HEK293 (cell line): ENCODE measurements around the gene KLK11.

Experiments
- EGR2 ChIP-seq: fragments of 450-650 bp; formaldehyde crosslinking; IDR thresholded peaks from 2 replicates; pipeline ENCODE4 v1.5.1; 2016; ENCODE audit warnings: low read depth, missing biosample characterization, missing genetic modification characterization
- REPIN1 ChIP-seq: fragments of 450-650 bp; formaldehyde crosslinking; IDR thresholded peaks from 2 replicates; pipeline ENCODE4 v1.5.1; 2017; ENCODE audit warnings: missing biosample characterization, missing genetic modification characterization, low read depth
- TCF7L2 ChIP-seq: IDR thresholded peaks from 2 replicates; pipeline ENCODE4 v1.6.1; 2011; ENCODE audit warnings: low read depth, mild to moderate bottlenecking, inconsistent platforms, low read length, moderate library complexity, borderline replicate concordance
- ZFP3 ChIP-seq: fragments of 450-650 bp; formaldehyde crosslinking; IDR thresholded peaks from 2 replicates; pipeline ENCODE4 v1.5.1; 2016; ENCODE audit warnings: low read depth, missing biosample characterization, missing genetic modification characterization
- ZNF121 ChIP-seq: fragments of 450-650 bp; formaldehyde crosslinking; IDR thresholded peaks from 2 replicates; pipeline ENCODE4 v1.5.1; 2016; ENCODE audit warnings: missing biosample characterization, missing genetic modification characterization
- ZNF48 ChIP-seq: fragments of 450-650 bp; formaldehyde crosslinking; IDR thresholded peaks from 2 replicates; pipeline ENCODE4 v1.5.1; 2016; ENCODE audit warnings: missing biosample characterization, missing genetic modification characterization
- ZSCAN23 ChIP-seq: fragments of 450-650 bp; formaldehyde crosslinking; IDR thresholded peaks from 2 replicates; pipeline ENCODE4 v1.5.1; 2016; ENCODE audit warnings: missing biosample characterization, missing genetic modification characterization
- TF ChIP-seq, protein P1 (sequence below): fragments of 450-650 bp; formaldehyde crosslinking; IDR thresholded peaks from 2 replicates; pipeline ENCODE4 v1.5.1; 2016; ENCODE audit warnings: missing biosample characterization, missing genetic modification characterization

DNA sequence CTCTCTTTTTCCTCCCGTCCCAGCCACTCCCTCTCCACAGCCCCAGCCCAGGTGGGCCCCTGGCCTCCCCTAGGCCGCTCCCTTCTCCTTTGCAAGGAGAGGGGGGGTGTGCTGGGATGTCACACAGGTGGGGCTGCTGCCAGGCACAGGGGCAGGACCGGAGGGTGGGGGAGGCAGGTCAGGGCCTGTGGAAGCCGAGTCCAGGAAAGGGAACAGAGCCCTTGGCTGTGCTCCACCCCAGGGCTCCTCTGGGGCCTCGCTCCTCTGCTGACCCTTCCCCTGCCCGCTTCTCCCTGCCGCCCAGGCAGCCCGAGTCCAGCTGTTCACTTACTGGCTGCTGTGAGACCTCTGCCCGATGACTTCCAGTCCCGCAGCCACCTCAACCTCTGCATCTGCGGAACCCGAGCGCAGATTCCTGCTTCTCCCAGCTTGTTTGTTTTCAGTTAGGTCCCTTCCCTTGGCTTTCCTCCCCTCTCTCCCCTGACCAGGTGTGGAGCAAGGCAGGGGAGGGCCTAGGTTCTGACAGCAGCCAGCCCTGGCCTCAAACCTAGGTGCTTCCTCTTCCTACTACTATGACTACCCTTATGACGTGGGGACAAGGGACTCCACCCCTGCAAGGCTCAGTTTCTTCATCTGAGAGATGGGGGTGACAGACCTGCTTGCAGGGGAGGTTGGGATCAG, 850 bp upstream of the KLK11 start:
- TF ChIP-seq TCF7L2 (no peak), ZFP3 (tag by site-specific recombination) (no peak), EGR2 (tag by site-specific recombination) (no peak), ZNF121 (tag by site-specific recombination) (no peak), ZNF48 (tag by site-specific recombination) (no peak), REPIN1 (tag by site-specific recombination) (no peak), ZSCAN23 (tag by site-specific recombination) (no peak)
- TF ChIP-seq, protein P1, sequence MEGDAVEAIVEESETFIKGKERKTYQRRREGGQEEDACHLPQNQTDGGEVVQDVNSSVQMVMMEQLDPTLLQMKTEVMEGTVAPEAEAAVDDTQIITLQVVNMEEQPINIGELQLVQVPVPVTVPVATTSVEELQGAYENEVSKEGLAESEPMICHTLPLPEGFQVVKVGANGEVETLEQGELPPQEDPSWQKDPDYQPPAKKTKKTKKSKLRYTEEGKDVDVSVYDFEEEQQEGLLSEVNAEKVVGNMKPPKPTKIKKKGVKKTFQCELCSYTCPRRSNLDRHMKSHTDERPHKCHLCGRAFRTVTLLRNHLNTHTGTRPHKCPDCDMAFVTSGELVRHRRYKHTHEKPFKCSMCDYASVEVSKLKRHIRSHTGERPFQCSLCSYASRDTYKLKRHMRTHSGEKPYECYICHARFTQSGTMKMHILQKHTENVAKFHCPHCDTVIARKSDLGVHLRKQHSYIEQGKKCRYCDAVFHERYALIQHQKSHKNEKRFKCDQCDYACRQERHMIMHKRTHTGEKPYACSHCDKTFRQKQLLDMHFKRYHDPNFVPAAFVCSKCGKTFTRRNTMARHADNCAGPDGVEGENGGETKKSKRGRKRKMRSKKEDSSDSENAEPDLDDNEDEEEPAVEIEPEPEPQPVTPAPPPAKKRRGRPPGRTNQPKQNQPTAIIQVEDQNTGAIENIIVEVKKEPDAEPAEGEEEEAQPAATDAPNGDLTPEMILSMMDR (tag by site-specific recombination), result no peak
